Chondrocyte (in vitro differentiated cells): ENCODE measurements around the gene CRYBB1. TPM values are rescaled to one million over a fixed set of nuclear protein-coding genes. Genes with fewer than 3 reads are reported as not detected.
A peak's percentile ranks its signal among the peaks of the same experiment; 100 is the strongest.

Experiments used
- DNase-seq: peaks from one replicate; pipeline ENCODE4 v3.0.0; 2021; ENCODE audit warnings: mixed read lengths, low spot score
- H3K27ac Mint-ChIP-seq: one replicate; pipeline ENCODE4 v1.8.0; 2021; ENCODE audit warnings: mild to moderate bottlenecking, moderate library complexity, mixed read lengths; ENCODE audit not compliant: unreplicated experiment
- H3K27me3 Mint-ChIP-seq: 2 replicates; pipeline ENCODE4 v1.8.0; 2021; ENCODE audit warnings: low read depth, mixed read lengths
- H3K36me3 Mint-ChIP-seq: 2 replicates; pipeline ENCODE4 v1.8.0; 2021; ENCODE audit warnings: low read depth, mixed read lengths
- H3K4me1 Mint-ChIP-seq: 2 replicates; pipeline ENCODE4 v1.8.0; 2021; ENCODE audit warnings: low read depth, mild to moderate bottlenecking, mixed read lengths
- H3K4me3 Mint-ChIP-seq: one replicate; pipeline ENCODE4 v1.8.0; 2021; ENCODE audit warnings: mild to moderate bottlenecking, moderate library complexity, mixed read lengths; ENCODE audit not compliant: unreplicated experiment
- H3K9me3 Mint-ChIP-seq: 2 replicates; pipeline ENCODE4 v1.8.0; 2021; ENCODE audit warnings: low read depth, mixed read lengths
- CTCF ChIP-seq: fragments of 200-600 bp; sonication (generic); IDR thresholded peaks from 2 replicates; pipeline ENCODE4 v1.5.0; 2021; ENCODE audit warnings: antibody characterized with exemption, mild to moderate bottlenecking, moderate library complexity
- total RNA-seq: library from RNA; stranded (reverse); gene quantifications from 3 replicates; pipeline ENCODE4 v1.2.1, GENCODE V29; 2021

CRYBB1 gene
- total RNA-seq, 1 donor from 2014 or later = not detected

- Mint-ChIP-seq H3K4me3 (no peak overlapping the region), H3K9me3 (no peaks in the 10 kb centered on the region), H3K36me3 (no peaks in the 10 kb centered on the region), H3K27me3 (peaks cover 30% of the 10 kb centered on the region), H3K4me1 (peaks cover 12% of the 10 kb centered on the region), H3K27ac (no peak overlapping the region)
- no peak for DNase-seq
- TF ChIP-seq CTCF = no peak
These were observed 24.1 kb downstream of the CRYBB1 start for GRCh38 chr22:26593763-26594162.

- H3K36me3 Mint-ChIP-seq = no peaks in the 10 kb centered on the region
- H3K4me1 Mint-ChIP-seq = peaks cover 22% of the 10 kb centered on the region
- no peak overlapping the region for H3K4me3 Mint-ChIP-seq
- peaks cover 24% of the 10 kb centered on the region for H3K27me3 Mint-ChIP-seq
- DNase-seq = peak; percentile 48
- no peak overlapping the region for H3K27ac Mint-ChIP-seq
- H3K9me3 Mint-ChIP-seq = peaks cover 5% of the 10 kb centered on the region
- TF ChIP-seq CTCF = no peak
These were observed 25.4 kb downstream of the CRYBB1 start for GRCh38 chr22:26592421-26592891.

GRCh38 chr22:26589845-26590736 is 27.7 kb downstream of the CRYBB1 start, which contains the start of gene TPST2:
Gene TPST2, minus strand, starts transcription at chr22:26590132. Its CDS starts 48,502 bp downstream, at chr22:26541630.
- no peaks in the 10 kb centered on the region for H3K36me3 Mint-ChIP-seq
- DNase-seq = peak; percentile 82
- H3K27ac Mint-ChIP-seq = peak within 1 kb of the TSS; percentile 95
- H3K27me3 Mint-ChIP-seq = peaks cover 13% of the 10 kb centered on the region
- H3K4me1 Mint-ChIP-seq = peaks cover 45% of the 10 kb centered on the region
- peaks cover 5% of the 10 kb centered on the region for H3K9me3 Mint-ChIP-seq
- TF ChIP-seq CTCF = peak; percentile 11
- H3K4me3 Mint-ChIP-seq = peak within 1 kb of the TSS; percentile 90

GRCh38 chr22:26589367-26589844 is 28.4 kb downstream of the CRYBB1 start:
- Mint-ChIP-seq H3K4me1 (peaks cover 52% of the 10 kb centered on the region), H3K9me3 (peaks cover 5% of the 10 kb centered on the region), H3K27ac (peak overlapping the region; percentile 95), H3K36me3 (no peaks in the 10 kb centered on the region), H3K27me3 (peaks cover 12% of the 10 kb centered on the region), H3K4me3 (peak overlapping the region; percentile 90)
- TF ChIP-seq CTCF = no peak
- DNase-seq = peak; percentile 87

- Mint-ChIP-seq H3K9me3 (peaks cover 5% of the 10 kb centered on the region), H3K4me1 (peaks cover 58% of the 10 kb centered on the region), H3K4me3 (peak overlapping the region; percentile 90), H3K36me3 (no peaks in the 10 kb centered on the region), H3K27me3 (peaks cover 9% of the 10 kb centered on the region), H3K27ac (peak overlapping the region; percentile 95)
- TF ChIP-seq CTCF = no peak
- peak; percentile 46 for DNase-seq
These were observed 29.0 kb downstream of the CRYBB1 start for GRCh38 chr22:26588729-26589366.
